Mesodermal cell (in vitro differentiated cells): ENCODE results near the gene ACOXL.

ENCODE experiments used
- H3K27ac ChIP-seq: 2 replicates; pipeline ENCODE4 v1.7.0; 2013; ENCODE audit warnings: mild to moderate bottlenecking, low read depth, low read length, moderate library complexity; ENCODE audit not compliant: severe bottlenecking
- H3K36me3 ChIP-seq: 2 replicates; pipeline ENCODE4 v1.7.1; 2013; ENCODE audit warnings: mild to moderate bottlenecking, low read length, moderate library complexity; ENCODE audit not compliant: control insufficient read depth, insufficient read depth
- H3K4me1 ChIP-seq: one replicate; pipeline ENCODE4 v1.7.1; 2013; ENCODE audit warnings: mild to moderate bottlenecking, low read length; ENCODE audit not compliant: insufficient read depth, control insufficient read depth, poor library complexity, severe bottlenecking
- H3K4me3 ChIP-seq: 2 replicates; pipeline ENCODE4 v1.7.0; 2013; ENCODE audit warnings: low read length, control low read depth, mild to moderate bottlenecking; ENCODE audit not compliant: insufficient read depth, poor library complexity, severe bottlenecking; ENCODE audit errors: extremely low read depth
- H3K9me3 ChIP-seq: 2 replicates; pipeline ENCODE4 v1.7.1; 2013; ENCODE audit warnings: mild to moderate bottlenecking, low read length, moderate library complexity; ENCODE audit not compliant: control insufficient read depth
- WGBS, 2 experiments: methylation state at CpG; one replicate each; pipeline ENCODE4 v1.1.5; 2013; ENCODE audit warnings: missing lambda C conversion rate in 2 of 2; ENCODE audit not compliant: insufficient coverage in 2 of 2; 5-methylcytosine and 5-hydroxymethylcytosine counted together

Gene ACOXL

DNA sequence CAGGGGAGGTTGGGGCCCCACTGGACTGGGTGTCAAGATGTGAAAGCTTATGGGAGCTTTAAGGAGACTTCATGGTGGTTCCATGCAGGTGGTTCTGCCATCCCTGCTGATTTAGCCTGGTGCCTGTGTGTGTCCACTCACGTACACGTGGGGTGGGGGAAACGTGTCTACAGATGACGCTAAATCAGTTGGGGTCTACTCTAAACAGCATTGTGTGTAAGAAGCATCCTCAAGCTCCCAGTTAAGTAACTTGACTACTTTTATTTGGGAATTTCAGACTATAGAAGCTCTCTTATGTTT lies 435.4 kb downstream of the ACOXL start:
- 87% methylated on average over 3 of the region's 4 CpGs for WGBS, 2 experiments

More for the DNA sequence above, 435.4 kb downstream of the ACOXL start:
- H3K27ac ChIP-seq: no peak overlapping the region
- H3K9me3 ChIP-seq: no peaks in the 10 kb centered on the region
- H3K4me3 ChIP-seq: no peak overlapping the region
- peaks cover 20% of the 10 kb centered on the region for H3K4me1 ChIP-seq
- peaks cover 25% of the 10 kb centered on the region for H3K36me3 ChIP-seq
